ENCODE results near the gene TMEM184A. TPM values are rescaled to one million over a fixed set of nuclear protein-coding genes. Genes with fewer than 3 reads are reported as not detected.

The TMEM184A gene
- total RNA-seq, 1 donor from 2014 or later = 6.6 TPM

GRCh38 chr7:1580422-1581030, 24.5 kb upstream of the TMEM184A start:
- H3K27me3 Mint-ChIP-seq = peaks cover 11% of the 10 kb centered on the region
- TF ChIP-seq CTCF (conservative IDR thresholded peaks at IDR 0.05) = no peak
- DNase-seq (ENCODE audit: extremely low spot score, unreplicated experiment) = no peak
- no peak overlapping the region for H3K4me3 Mint-ChIP-seq
- peaks cover 9% of the 10 kb centered on the region for H3K4me1 Mint-ChIP-seq (ENCODE audit: unreplicated experiment)
- H3K36me3 Mint-ChIP-seq = no peaks in the 10 kb centered on the region
- H3K27ac Mint-ChIP-seq = peak overlapping the region; percentile 12
- H3K9me3 Mint-ChIP-seq = no peaks in the 10 kb centered on the region

- H3K27ac Mint-ChIP-seq = peak overlapping the region; percentile 12
- peaks cover 9% of the 10 kb centered on the region for H3K4me1 Mint-ChIP-seq (ENCODE audit: unreplicated experiment)
- H3K4me3 Mint-ChIP-seq = no peak overlapping the region
- peaks cover 11% of the 10 kb centered on the region for H3K27me3 Mint-ChIP-seq
- H3K36me3 Mint-ChIP-seq = no peaks in the 10 kb centered on the region
- TF ChIP-seq CTCF (conservative IDR thresholded peaks at IDR 0.05) = peak; percentile 93
- peak; percentile 84 for DNase-seq (ENCODE audit: extremely low spot score, unreplicated experiment)
- H3K9me3 Mint-ChIP-seq = no peaks in the 10 kb centered on the region
These were observed 23.7 kb upstream of the TMEM184A start for GRCh38 chr7:1579481-1580421.

- H3K27ac Mint-ChIP-seq = no peak overlapping the region
- H3K27me3 Mint-ChIP-seq = peaks cover 11% of the 10 kb centered on the region
- H3K9me3 Mint-ChIP-seq = no peaks in the 10 kb centered on the region
- no peaks in the 10 kb centered on the region for H3K36me3 Mint-ChIP-seq
- peaks cover 9% of the 10 kb centered on the region for H3K4me1 Mint-ChIP-seq (ENCODE audit: unreplicated experiment)
- H3K4me3 Mint-ChIP-seq = no peak overlapping the region
- TF ChIP-seq CTCF (conservative IDR thresholded peaks at IDR 0.05) = no peak
- no peak for DNase-seq (ENCODE audit: extremely low spot score, unreplicated experiment)
These were observed 22.5 kb upstream of the TMEM184A start for GRCh38 chr7:1578513-1578912.

GRCh38 chr7:1576521-1577253, 20.7 kb upstream of the TMEM184A start:
- Mint-ChIP-seq H3K4me1 (ENCODE audit: unreplicated experiment) (peaks cover 9% of the 10 kb centered on the region), H3K36me3 (no peaks in the 10 kb centered on the region), H3K4me3 (no peak overlapping the region), H3K9me3 (no peaks in the 10 kb centered on the region), H3K27ac (no peak overlapping the region), H3K27me3 (peaks cover 11% of the 10 kb centered on the region)
- no peak for DNase-seq (ENCODE audit: extremely low spot score, unreplicated experiment)
- no peak for TF ChIP-seq CTCF (conservative IDR thresholded peaks at IDR 0.05)

- no peaks in the 10 kb centered on the region for H3K9me3 Mint-ChIP-seq
- H3K4me3 Mint-ChIP-seq = no peak overlapping the region
- no peak overlapping the region for H3K27ac Mint-ChIP-seq
- H3K36me3 Mint-ChIP-seq = no peaks in the 10 kb centered on the region
- no peak for DNase-seq (ENCODE audit: extremely low spot score, unreplicated experiment)
- no peak for TF ChIP-seq CTCF (conservative IDR thresholded peaks at IDR 0.05)
- peaks cover 11% of the 10 kb centered on the region for H3K27me3 Mint-ChIP-seq
- peaks cover 9% of the 10 kb centered on the region for H3K4me1 Mint-ChIP-seq (ENCODE audit: unreplicated experiment)
These were observed 19.8 kb upstream of the TMEM184A start for GRCh38 chr7:1575809-1576208.

Measured in type B pancreatic cell (in vitro differentiated cells).